ENCODE data around the gene PTDSS2. TPM values are rescaled to one million over a fixed set of nuclear protein-coding genes. Genes with fewer than 3 reads are reported as not detected.

The PTDSS2 gene
- total and polyA plus RNA-seq, 2 of the 4 experiments (the other 2 are of a cell fraction), result 23.5 to 26.6 TPM

GRCh38 chr11:418343-419247 lies 31.5 kb upstream of the PTDSS2 start:
- no peak overlapping the region for H2BK120ac ChIP-seq (ENCODE audit: low read depth, low read length)
- H3K23ac ChIP-seq (ENCODE audit: low read depth, low read length), result no peak overlapping the region
- no peak overlapping the region for H4K8ac ChIP-seq (ENCODE audit: low read depth in 2 of 2, low read length in 2 of 2)
- no peak overlapping the region for H4K5ac ChIP-seq (ENCODE audit: low read depth, low read length)
- in situ Hi-C loops (cut with MboI; ENCODE audit: low sequenced_read_pairs) (no loop called here), intact Hi-C loops (cut with micrococcal nuclease) (no loop called here), dilution Hi-C loops (cut with HindIII; ENCODE audit: low sequenced_read_pairs, unreplicated experiment) (no loop called here)
- H3K27ac ChIP-seq (ENCODE audit: insufficient read depth, low read length), result no peak overlapping the region
- ChIA-PET POLR2A (ENCODE audit: unreplicated experiment) (no interaction called here), CTCF (no interaction called here)
- 0 out of 2 replicates have a peak, but pooled peaks cover 5% of the 10 kb centered on the region for H3K9me1 ChIP-seq (ENCODE audit: insufficient read depth, low read length)
- no peak overlapping the region for H2BK5ac ChIP-seq (ENCODE audit: low read depth, low read length, poor library complexity, severe bottlenecking)
- no peak overlapping the region for H3K4me2 ChIP-seq (ENCODE audit: low read depth, low read length)
- no peak overlapping the region for H3K14ac ChIP-seq (replicated peaks; ENCODE audit: low read depth, low read length)
- H3K79me1 ChIP-seq (ENCODE audit: low read depth in 1 of 2, low read length in 2 of 2), result no peaks in the 10 kb centered on the region
- no peaks in the 10 kb centered on the region for H4K20me1 ChIP-seq (ENCODE audit: insufficient read depth, low read length)
- H3K27me3 ChIP-seq (ENCODE audit: control insufficient read depth, insufficient read depth, low read length), result peaks cover 40% of the 10 kb centered on the region
- ATAC-seq (ENCODE audit: low read depth) (no peak), DNase-seq (no peak)
- H3K9me3 ChIP-seq (ENCODE audit: control insufficient read depth, insufficient read depth, low read length), result no peaks in the 10 kb centered on the region
- H3K4me1 ChIP-seq (ENCODE audit: control insufficient read depth, insufficient read depth, low read length), result peaks cover 14% of the 10 kb centered on the region
- no peak overlapping the region for H2BK15ac ChIP-seq (ENCODE audit: low read depth, low read length)
- no TSS peak for BruUV-seq (replicated peaks)
- no peak overlapping the region for H3K56ac ChIP-seq (ENCODE audit: extremely low read depth, insufficient read depth, low read length)
- 88% methylated on average over 13 of the region's 30 CpGs; no CpG with 5 or more reads in 1 of the 2 experiments for WGBS, 2 experiments (ENCODE audit: extremely low coverage in 2 of 2, insufficient read length in 1 of 2)
- TF ChIP-seq SMC3 (IDR thresholded peaks at IDR 0.05; ENCODE audit: low read depth, low read length) (no peak), RAD21 (IDR thresholded peaks at IDR 0.05; ENCODE audit: low read length) (no peak), MAFK (IDR thresholded peaks at IDR 0.05; ENCODE audit: low read depth, low read length) (no peak), RFX5 (IDR thresholded peaks at IDR 0.05; ENCODE audit: low read depth, low read length) (no peak)
- H2AFZ ChIP-seq (replicated peaks; ENCODE audit: low read length, poor library complexity), result no peak overlapping the region
- H2AK9ac ChIP-seq (replicated peaks; ENCODE audit: low read depth, low read length, poor library complexity), result no peak overlapping the region
- H3K36me3 ChIP-seq (ENCODE audit: control insufficient read depth, insufficient read depth, low read length), result no peaks in the 10 kb centered on the region
- H3K4me3 ChIP-seq (ENCODE audit: insufficient read depth, low read depth, low read length), result no peak overlapping the region
- no peak overlapping the region for H2BK20ac ChIP-seq (ENCODE audit: low read depth, low read length)
- no peak overlapping the region for H3K9ac ChIP-seq (ENCODE audit: low read depth, low read length)
- no peak overlapping the region for H4K91ac ChIP-seq (ENCODE audit: insufficient read depth, low read depth, low read length)
- H3K18ac ChIP-seq (ENCODE audit: low read depth, low read length), result no peak overlapping the region
- H3K4ac ChIP-seq (ENCODE audit: low read depth, low read length), result no peak overlapping the region
- H2AK5ac ChIP-seq (ENCODE audit: low read depth, low read length), result no peak overlapping the region
